Glutamatergic neuron (in vitro differentiated cells): ENCODE measurements around the gene GRIA3. TPM values are rescaled to one million over a fixed set of nuclear protein-coding genes. Genes with fewer than 3 reads are reported as not detected.

ENCODE experiments used
- DNase-seq: peaks from one replicate; pipeline ENCODE4 v3.0.0; 2022
- H3K27ac Mint-ChIP-seq: one replicate; pipeline ENCODE4 v1.8.0; 2020; ENCODE audit warnings: mild to moderate bottlenecking, mixed read lengths, inconsistent platforms; ENCODE audit not compliant: unreplicated experiment
- H3K27me3 Mint-ChIP-seq: one replicate; pipeline ENCODE4 v1.8.0; 2020; ENCODE audit warnings: mild to moderate bottlenecking, moderate library complexity, mixed read lengths, inconsistent platforms; ENCODE audit not compliant: unreplicated experiment
- H3K36me3 Mint-ChIP-seq: one replicate; pipeline ENCODE4 v1.8.0; 2020; ENCODE audit warnings: mild to moderate bottlenecking, mixed read lengths, inconsistent platforms; ENCODE audit not compliant: unreplicated experiment
- H3K4me1 Mint-ChIP-seq: one replicate; pipeline ENCODE4 v1.8.0; 2020; ENCODE audit warnings: mild to moderate bottlenecking, low read depth, mixed read lengths, inconsistent platforms; ENCODE audit not compliant: unreplicated experiment
- H3K4me3 Mint-ChIP-seq: one replicate; pipeline ENCODE4 v1.8.0; 2020; ENCODE audit warnings: mild to moderate bottlenecking, mixed read lengths, inconsistent platforms; ENCODE audit not compliant: unreplicated experiment
- H3K9me3 Mint-ChIP-seq: one replicate; pipeline ENCODE4 v1.8.0; 2020; ENCODE audit warnings: mild to moderate bottlenecking, moderate library complexity, mixed read lengths, inconsistent platforms; ENCODE audit not compliant: unreplicated experiment
- total RNA-seq: library from RNA; stranded (reverse); fragmentation: NEBNext Ultra II Directional; extraction: Animal tissue kit (Norgen Biotek cat#: 25700); gene quantifications from one replicate; pipeline ENCODE4 v1.2.1, GENCODE V29; 2021; ENCODE audit not compliant: unreplicated experiment
- TF ChIP-seq, protein P1 (sequence below): fragments of 200-600 bp; sonication (generic); IDR thresholded peaks from one replicate; pipeline ENCODE4 v1.5.0; 2021; ENCODE audit not compliant: partially characterized antibody, unreplicated experiment

The GRIA3 gene
- total RNA-seq, 1 donor from 2014 or later, result 9.7 TPM

DNA sequence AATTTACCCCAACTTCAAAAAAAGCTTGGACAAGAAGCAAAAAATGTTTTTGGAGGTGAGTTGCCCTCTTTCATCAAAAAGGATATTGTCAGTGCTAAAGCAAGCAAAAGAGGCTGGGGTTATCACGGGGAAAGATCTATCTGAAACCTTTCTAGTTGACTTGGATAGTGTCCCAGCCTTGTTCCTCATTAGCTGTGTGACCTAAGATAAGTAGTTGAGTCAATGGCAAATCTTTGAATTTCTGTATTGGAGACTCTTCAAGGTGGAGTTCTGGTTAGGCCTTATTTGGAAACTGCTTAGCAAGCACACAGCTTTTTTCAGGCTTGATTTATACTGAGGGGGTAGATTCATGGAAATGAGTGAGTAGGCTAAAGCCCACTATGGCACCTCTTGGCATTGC is 271.6 kb downstream of the GRIA3 start:
- TF ChIP-seq, protein P1, sequence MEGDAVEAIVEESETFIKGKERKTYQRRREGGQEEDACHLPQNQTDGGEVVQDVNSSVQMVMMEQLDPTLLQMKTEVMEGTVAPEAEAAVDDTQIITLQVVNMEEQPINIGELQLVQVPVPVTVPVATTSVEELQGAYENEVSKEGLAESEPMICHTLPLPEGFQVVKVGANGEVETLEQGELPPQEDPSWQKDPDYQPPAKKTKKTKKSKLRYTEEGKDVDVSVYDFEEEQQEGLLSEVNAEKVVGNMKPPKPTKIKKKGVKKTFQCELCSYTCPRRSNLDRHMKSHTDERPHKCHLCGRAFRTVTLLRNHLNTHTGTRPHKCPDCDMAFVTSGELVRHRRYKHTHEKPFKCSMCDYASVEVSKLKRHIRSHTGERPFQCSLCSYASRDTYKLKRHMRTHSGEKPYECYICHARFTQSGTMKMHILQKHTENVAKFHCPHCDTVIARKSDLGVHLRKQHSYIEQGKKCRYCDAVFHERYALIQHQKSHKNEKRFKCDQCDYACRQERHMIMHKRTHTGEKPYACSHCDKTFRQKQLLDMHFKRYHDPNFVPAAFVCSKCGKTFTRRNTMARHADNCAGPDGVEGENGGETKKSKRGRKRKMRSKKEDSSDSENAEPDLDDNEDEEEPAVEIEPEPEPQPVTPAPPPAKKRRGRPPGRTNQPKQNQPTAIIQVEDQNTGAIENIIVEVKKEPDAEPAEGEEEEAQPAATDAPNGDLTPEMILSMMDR, result no peak
- Mint-ChIP-seq H3K27me3 (no peaks in the 10 kb centered on the region), H3K9me3 (no peaks in the 10 kb centered on the region), H3K4me3 (no peak overlapping the region), H3K36me3 (no peaks in the 10 kb centered on the region), H3K4me1 (no peaks in the 10 kb centered on the region), H3K27ac (no peak overlapping the region)
- no peak for DNase-seq

DNA sequence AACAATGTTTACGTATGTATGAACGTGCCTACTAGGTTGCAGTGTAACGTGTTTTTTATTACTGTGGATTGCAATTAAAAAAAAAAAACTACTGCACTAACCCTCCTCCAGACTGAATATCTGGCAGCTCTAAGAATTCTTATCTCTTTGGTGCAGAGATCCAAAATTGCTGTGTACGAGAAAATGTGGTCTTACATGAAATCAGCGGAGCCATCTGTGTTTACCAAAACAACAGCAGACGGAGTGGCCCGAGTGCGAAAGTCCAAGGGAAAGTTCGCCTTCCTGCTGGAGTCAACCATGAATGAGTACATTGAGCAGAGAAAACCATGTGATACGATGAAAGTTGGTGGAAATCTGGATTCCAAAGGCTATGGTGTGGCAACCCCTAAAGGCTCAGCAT is 280.6 kb downstream of the GRIA3 start:
- no peak overlapping the region for H3K27ac Mint-ChIP-seq
- no peak overlapping the region for H3K4me3 Mint-ChIP-seq
- H3K36me3 Mint-ChIP-seq, result no peaks in the 10 kb centered on the region
- H3K27me3 Mint-ChIP-seq, result peaks cover 1% of the 10 kb centered on the region
- H3K4me1 Mint-ChIP-seq, result no peaks in the 10 kb centered on the region
- no peaks in the 10 kb centered on the region for H3K9me3 Mint-ChIP-seq
- no peak for DNase-seq
- TF ChIP-seq, protein P1, result no peak

- TF ChIP-seq, protein P1, result no peak
- H3K4me1 Mint-ChIP-seq, result no peaks in the 10 kb centered on the region
- no peaks in the 10 kb centered on the region for H3K9me3 Mint-ChIP-seq
- H3K27me3 Mint-ChIP-seq, result peaks cover 1% of the 10 kb centered on the region
- no peak overlapping the region for H3K4me3 Mint-ChIP-seq
- H3K36me3 Mint-ChIP-seq, result no peaks in the 10 kb centered on the region
- no peak overlapping the region for H3K27ac Mint-ChIP-seq
- DNase-seq, result no peak
These were observed 284.4 kb downstream of the GRIA3 start for GRCh38 chrX:123468481-123468880.

DNA sequence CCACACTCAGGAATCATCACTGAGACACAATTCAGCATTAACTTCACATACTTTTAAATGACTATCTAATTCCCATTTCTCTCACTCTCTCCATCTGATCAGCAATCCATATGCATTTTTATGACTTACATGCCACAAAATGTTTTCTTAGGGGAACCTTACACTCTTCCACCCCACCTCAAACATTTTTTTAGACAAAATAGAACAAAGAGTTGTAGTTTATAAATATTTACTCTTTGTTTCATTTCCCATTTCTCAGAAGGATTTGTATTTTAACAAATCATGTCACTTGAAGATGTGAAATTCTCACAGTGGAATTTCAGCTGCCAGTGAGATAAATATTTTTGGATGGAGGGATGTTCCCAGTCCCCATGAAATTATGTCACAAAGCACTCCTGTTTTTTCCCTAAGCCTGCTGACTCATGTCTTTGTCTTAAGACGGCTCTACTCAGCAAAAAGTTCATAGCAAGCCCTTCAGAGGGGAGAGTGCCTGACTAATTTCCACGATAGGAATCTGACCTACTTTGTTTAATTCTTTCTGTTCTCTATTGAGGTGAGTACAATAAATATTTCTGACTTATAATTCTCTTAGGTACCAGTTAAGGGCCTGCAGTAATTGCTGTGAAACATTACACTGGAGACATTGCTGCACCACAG is 291.1 kb downstream of the GRIA3 start:
- no peak for DNase-seq
- no peaks in the 10 kb centered on the region for H3K4me1 Mint-ChIP-seq
- no peaks in the 10 kb centered on the region for H3K9me3 Mint-ChIP-seq
- no peak overlapping the region for H3K4me3 Mint-ChIP-seq
- TF ChIP-seq, protein P1, result no peak
- H3K27me3 Mint-ChIP-seq, result peaks cover 2% of the 10 kb centered on the region
- no peaks in the 10 kb centered on the region for H3K36me3 Mint-ChIP-seq
- H3K27ac Mint-ChIP-seq, result no peak overlapping the region

DNA sequence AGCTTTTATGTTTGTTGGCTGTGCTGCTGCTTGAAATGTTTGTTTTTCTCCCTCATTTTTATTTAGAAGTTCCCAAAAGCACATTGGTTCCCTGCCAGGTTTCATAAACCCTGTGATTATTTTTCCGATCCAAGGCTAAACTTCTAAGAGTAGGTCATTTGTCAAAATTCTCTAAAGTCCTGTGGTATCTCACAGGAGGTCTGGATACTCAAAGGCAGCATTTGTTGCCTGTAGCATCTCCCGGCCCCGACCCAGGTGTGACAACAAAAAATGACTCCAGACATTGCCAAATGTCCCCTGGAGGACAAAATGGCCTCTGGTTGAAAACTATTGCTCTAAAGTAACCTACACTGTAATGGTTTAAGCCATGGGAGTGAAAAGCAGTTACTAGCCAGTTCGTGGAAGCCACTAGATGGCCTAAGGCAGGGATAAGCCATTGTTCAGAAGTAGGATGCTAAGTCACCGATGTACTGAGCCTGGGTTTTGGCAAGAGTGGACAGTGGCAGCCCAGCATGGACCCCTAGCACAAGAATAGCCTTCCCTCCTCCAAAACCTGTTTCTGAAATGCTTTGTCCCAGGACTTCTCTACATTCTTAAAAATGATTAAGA is 292.6 kb downstream of the GRIA3 start:
- TF ChIP-seq, protein P1, result no peak
- Mint-ChIP-seq H3K27ac (no peak overlapping the region), H3K4me3 (no peak overlapping the region), H3K36me3 (no peaks in the 10 kb centered on the region), H3K9me3 (no peaks in the 10 kb centered on the region), H3K4me1 (peaks cover 4% of the 10 kb centered on the region), H3K27me3 (peaks cover 2% of the 10 kb centered on the region)
- no peak for DNase-seq
